Measurements from ENCODE around the gene RNF220.

RNF220 gene

DNA sequence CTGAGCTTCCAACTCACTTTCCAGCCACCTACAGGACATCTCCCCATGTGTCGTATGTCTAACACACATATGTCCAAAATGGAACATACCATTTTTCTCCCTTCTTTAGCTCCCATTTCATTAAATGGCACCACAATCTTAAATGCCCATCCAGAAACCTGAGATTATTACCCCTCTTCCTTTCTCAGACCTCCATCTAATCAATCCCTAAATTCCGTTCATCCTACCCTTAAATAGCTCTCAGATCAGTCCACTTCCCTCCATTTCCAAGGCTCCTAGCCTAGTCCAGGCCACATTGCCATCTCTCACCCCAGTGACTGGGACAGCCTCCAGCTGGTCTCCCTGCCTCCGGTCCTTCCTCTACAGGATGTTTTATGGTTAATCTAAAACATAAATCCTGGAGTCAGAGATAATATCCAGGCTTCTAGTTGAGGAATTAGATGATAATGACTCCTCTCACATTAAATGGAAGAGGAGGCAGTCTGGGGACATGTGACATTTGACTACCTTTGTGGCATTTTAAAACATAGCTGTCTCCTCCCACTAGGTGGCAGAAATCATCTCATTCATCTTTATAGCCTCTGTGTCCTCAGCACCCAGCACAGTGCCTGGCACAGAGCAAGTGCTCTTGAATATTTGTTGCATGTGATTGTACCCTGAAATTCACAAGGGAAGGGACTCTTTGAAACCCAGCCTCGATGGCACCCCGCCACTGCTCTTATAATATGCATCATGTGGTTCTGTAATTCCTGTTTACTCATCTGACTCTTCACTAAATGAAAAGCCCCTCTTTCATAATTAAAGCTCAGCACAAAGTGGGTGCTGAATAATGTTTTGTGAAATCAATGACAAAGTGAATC lies 166.9 kb downstream of the RNF220 start:
- Histone ChIP-seq H3K36me3 (ENCODE audit: insufficient read depth, low read length) (no peaks in the 10 kb centered on the region), H3K4me2 (ENCODE audit: low read length) (no peak overlapping the region), H2AFZ (ENCODE audit: low read length) (no peak overlapping the region), H3K9me2 (ENCODE audit: low read depth, low read length) (no peaks in the 10 kb centered on the region), H4K20me1 (ENCODE audit: insufficient read depth, low read length) (no peaks in the 10 kb centered on the region), H3K79me2 (ENCODE audit: insufficient read depth, low read length) (no peaks in the 10 kb centered on the region), H3K4me3 (ENCODE audit: low read depth, low read length, poor library complexity, severe bottlenecking) (no peak overlapping the region), H3K4me1 (ENCODE audit: insufficient read depth, low read length, severe bottlenecking) (no peaks in the 10 kb centered on the region), H3K27me3 (ENCODE audit: insufficient read depth, low read length) (peaks cover 6% of the 10 kb centered on the region), H3K27ac (ENCODE audit: low read depth, low read length, poor library complexity, severe bottlenecking) (no peak overlapping the region), H3F3A (ENCODE audit: insufficient read depth, low read length) (no peaks in the 10 kb centered on the region), H3K9ac (ENCODE audit: low read length) (no peak overlapping the region), H3K9me3 (ENCODE audit: low read length) (no peaks in the 10 kb centered on the region)
- no peak for TF ChIP-seq EZH2 (IDR thresholded peaks at IDR 0.05; ENCODE audit: borderline replicate concordance, low read length)
- TF ChIP-seq, protein P1, sequence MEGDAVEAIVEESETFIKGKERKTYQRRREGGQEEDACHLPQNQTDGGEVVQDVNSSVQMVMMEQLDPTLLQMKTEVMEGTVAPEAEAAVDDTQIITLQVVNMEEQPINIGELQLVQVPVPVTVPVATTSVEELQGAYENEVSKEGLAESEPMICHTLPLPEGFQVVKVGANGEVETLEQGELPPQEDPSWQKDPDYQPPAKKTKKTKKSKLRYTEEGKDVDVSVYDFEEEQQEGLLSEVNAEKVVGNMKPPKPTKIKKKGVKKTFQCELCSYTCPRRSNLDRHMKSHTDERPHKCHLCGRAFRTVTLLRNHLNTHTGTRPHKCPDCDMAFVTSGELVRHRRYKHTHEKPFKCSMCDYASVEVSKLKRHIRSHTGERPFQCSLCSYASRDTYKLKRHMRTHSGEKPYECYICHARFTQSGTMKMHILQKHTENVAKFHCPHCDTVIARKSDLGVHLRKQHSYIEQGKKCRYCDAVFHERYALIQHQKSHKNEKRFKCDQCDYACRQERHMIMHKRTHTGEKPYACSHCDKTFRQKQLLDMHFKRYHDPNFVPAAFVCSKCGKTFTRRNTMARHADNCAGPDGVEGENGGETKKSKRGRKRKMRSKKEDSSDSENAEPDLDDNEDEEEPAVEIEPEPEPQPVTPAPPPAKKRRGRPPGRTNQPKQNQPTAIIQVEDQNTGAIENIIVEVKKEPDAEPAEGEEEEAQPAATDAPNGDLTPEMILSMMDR (IDR thresholded peaks at IDR 0.05; ENCODE audit: low read length): peak; percentile 78

DNA sequence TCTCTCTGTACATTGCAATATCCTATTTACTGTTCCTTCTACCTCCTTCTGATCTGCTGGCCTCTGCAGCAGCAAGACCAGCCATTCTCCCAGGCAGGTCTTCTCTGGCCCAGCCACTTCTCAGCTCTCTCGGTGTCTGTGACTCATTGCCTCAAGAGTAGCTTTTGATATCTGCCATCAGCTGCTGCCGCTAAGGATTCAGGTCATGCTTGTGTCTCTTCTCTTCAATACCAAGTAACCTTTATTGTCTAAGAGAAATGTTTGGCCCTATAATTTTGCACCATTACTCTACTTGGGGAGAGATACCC lies 167.5 kb downstream of the RNF220 start:
- H3K4me3 ChIP-seq (ENCODE audit: low read depth, low read length, poor library complexity, severe bottlenecking): no peak overlapping the region
- H3K4me2 ChIP-seq (ENCODE audit: low read length): no peak overlapping the region
- peaks cover 6% of the 10 kb centered on the region for H3K27me3 ChIP-seq (ENCODE audit: insufficient read depth, low read length)
- H3K4me1 ChIP-seq (ENCODE audit: insufficient read depth, low read length, severe bottlenecking): no peaks in the 10 kb centered on the region
- H3K9me3 ChIP-seq (ENCODE audit: low read length): no peaks in the 10 kb centered on the region
- H3F3A ChIP-seq (ENCODE audit: insufficient read depth, low read length): no peaks in the 10 kb centered on the region
- no peak overlapping the region for H3K9ac ChIP-seq (ENCODE audit: low read length)
- no peaks in the 10 kb centered on the region for H3K36me3 ChIP-seq (ENCODE audit: insufficient read depth, low read length)
- TF ChIP-seq, protein P1 (IDR thresholded peaks at IDR 0.05; ENCODE audit: low read length): no peak
- TF ChIP-seq EZH2 (IDR thresholded peaks at IDR 0.05; ENCODE audit: borderline replicate concordance, low read length): no peak
- H3K9me2 ChIP-seq (ENCODE audit: low read depth, low read length): no peaks in the 10 kb centered on the region
- H3K27ac ChIP-seq (ENCODE audit: low read depth, low read length, poor library complexity, severe bottlenecking): no peak overlapping the region
- no peaks in the 10 kb centered on the region for H3K79me2 ChIP-seq (ENCODE audit: insufficient read depth, low read length)
- no peaks in the 10 kb centered on the region for H4K20me1 ChIP-seq (ENCODE audit: insufficient read depth, low read length)
- no peak overlapping the region for H2AFZ ChIP-seq (ENCODE audit: low read length)

DNA sequence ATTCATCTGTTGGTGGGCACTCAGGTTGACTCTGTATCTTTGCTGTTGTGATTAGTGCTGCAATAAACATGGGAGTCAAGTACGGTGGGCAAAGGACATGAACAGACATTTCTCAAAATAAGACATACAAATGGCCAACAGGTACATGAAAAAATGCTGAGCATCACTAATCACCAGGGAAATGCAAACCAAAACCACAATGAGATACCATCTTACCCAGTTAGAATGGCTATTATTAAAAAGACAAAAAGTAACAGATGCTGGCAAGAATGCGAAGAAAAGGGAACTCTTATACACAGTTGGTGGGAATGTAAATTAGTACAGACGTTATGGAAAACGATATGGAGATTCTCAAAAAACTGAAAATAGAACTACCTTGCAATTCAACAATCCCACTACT lies 170.3 kb downstream of the RNF220 start:
- Histone ChIP-seq H3K4me2 (ENCODE audit: low read length) (no peak overlapping the region), H3K27ac (ENCODE audit: low read depth, low read length, poor library complexity, severe bottlenecking) (no peak overlapping the region), H3K36me3 (ENCODE audit: insufficient read depth, low read length) (no peaks in the 10 kb centered on the region), H2AFZ (ENCODE audit: low read length) (no peak overlapping the region), H3K27me3 (ENCODE audit: insufficient read depth, low read length) (no peaks in the 10 kb centered on the region; the same call in 1 of the 2 replicates), H3K9ac (ENCODE audit: low read length) (no peak overlapping the region), H3F3A (ENCODE audit: insufficient read depth, low read length) (no peaks in the 10 kb centered on the region), H3K4me1 (ENCODE audit: insufficient read depth, low read length, severe bottlenecking) (no peaks in the 10 kb centered on the region), H3K9me3 (ENCODE audit: low read length) (no peaks in the 10 kb centered on the region), H3K79me2 (ENCODE audit: insufficient read depth, low read length) (no peaks in the 10 kb centered on the region), H3K9me2 (ENCODE audit: low read depth, low read length) (no peaks in the 10 kb centered on the region), H4K20me1 (ENCODE audit: insufficient read depth, low read length) (no peaks in the 10 kb centered on the region), H3K4me3 (ENCODE audit: low read depth, low read length, poor library complexity, severe bottlenecking) (no peak overlapping the region)
- no peak for TF ChIP-seq EZH2 (IDR thresholded peaks at IDR 0.05; ENCODE audit: borderline replicate concordance, low read length)
- TF ChIP-seq, protein P1 (IDR thresholded peaks at IDR 0.05; ENCODE audit: low read length): no peak
